PFSK-1 (cell line): ENCODE measurements around the gene SLC2A13.

Experiments used
- FOXP2 ChIP-seq: optimal IDR thresholded peaks from 2 replicates; pipeline ENCODE3; 2011; ENCODE audit warnings: borderline replicate concordance, control low read depth, inconsistent platforms; ENCODE audit not compliant: insufficient read depth; ENCODE audit errors: extremely low read length, extremely low read depth
- POLR2AphosphoS5 ChIP-seq: IDR thresholded peaks from 2 replicates; pipeline ENCODE4 v1.6.1; 2012; ENCODE audit warnings: low read depth, mild to moderate bottlenecking, control low read depth, low read length, moderate library complexity
- SIN3A ChIP-seq: IDR thresholded peaks from 2 replicates; pipeline ENCODE4 v1.6.1; 2012; ENCODE audit warnings: mild to moderate bottlenecking, low read length, moderate library complexity, borderline replicate concordance; ENCODE audit not compliant: insufficient read depth
- TAF1 ChIP-seq: IDR thresholded peaks from 2 replicates; pipeline ENCODE4 v1.6.1; 2012; ENCODE audit warnings: low read length, control low read depth, borderline replicate concordance; ENCODE audit not compliant: insufficient read depth
- TF ChIP-seq, protein P1 (sequence below), 2 experiments: IDR thresholded peaks; 2 replicates each; pipeline versions ENCODE4 v1.6.1 to v1.8.0; 2011 to 2012; ENCODE audit warnings: low read depth in 2 of 2, low read length in 2 of 2, control low read depth in 1 of 2, inconsistent platforms in 1 of 2, mild to moderate bottlenecking in 1 of 2, moderate library complexity in 1 of 2; ENCODE audit not compliant: insufficient read depth in 1 of 2

SLC2A13 gene

DNA sequence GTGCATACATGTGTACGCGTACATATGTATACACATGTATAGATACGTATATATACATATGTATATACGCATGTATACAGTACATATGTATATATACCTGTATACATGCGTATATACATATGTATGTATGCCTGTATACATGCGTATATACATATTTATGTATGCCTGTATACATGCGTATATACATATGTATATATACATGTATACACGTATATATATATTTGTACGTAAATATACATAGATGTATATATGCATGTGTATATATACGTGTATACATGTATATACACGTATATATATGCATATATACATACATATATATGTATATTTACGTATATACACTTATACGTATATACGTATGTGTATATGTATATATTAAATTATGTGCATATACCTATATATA is 392.3 kb downstream of the SLC2A13 start:
- TF ChIP-seq POLR2AphosphoS5 (no peak), TAF1 (no peak), SIN3A (no peak), FOXP2 (no peak)
- TF ChIP-seq, protein P1, sequence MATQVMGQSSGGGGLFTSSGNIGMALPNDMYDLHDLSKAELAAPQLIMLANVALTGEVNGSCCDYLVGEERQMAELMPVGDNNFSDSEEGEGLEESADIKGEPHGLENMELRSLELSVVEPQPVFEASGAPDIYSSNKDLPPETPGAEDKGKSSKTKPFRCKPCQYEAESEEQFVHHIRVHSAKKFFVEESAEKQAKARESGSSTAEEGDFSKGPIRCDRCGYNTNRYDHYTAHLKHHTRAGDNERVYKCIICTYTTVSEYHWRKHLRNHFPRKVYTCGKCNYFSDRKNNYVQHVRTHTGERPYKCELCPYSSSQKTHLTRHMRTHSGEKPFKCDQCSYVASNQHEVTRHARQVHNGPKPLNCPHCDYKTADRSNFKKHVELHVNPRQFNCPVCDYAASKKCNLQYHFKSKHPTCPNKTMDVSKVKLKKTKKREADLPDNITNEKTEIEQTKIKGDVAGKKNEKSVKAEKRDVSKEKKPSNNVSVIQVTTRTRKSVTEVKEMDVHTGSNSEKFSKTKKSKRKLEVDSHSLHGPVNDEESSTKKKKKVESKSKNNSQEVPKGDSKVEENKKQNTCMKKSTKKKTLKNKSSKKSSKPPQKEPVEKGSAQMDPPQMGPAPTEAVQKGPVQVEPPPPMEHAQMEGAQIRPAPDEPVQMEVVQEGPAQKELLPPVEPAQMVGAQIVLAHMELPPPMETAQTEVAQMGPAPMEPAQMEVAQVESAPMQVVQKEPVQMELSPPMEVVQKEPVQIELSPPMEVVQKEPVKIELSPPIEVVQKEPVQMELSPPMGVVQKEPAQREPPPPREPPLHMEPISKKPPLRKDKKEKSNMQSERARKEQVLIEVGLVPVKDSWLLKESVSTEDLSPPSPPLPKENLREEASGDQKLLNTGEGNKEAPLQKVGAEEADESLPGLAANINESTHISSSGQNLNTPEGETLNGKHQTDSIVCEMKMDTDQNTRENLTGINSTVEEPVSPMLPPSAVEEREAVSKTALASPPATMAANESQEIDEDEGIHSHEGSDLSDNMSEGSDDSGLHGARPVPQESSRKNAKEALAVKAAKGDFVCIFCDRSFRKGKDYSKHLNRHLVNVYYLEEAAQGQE (IDR thresholded peaks at IDR 0.05; ENCODE audit: insufficient read depth in 1 of 2, low read depth in 2 of 2, low read length in 2 of 2), result no peak

DNA sequence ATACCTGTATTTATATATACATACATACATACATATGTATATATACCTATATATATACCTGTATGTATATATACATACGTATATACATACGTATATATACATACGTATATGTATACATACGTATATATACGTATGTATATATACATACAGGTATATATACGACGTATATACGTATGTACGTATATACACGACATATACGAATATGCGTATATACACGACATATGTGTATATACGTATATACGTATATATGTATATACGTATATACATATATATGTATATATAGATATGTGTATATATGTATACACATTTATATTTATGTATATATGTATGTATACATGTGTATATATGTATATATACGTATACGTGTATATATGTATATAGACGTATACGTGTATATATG is 393.5 kb downstream of the SLC2A13 start:
- TF ChIP-seq SIN3A (no peak), POLR2AphosphoS5 (no peak), FOXP2 (no peak), TAF1 (no peak)
- TF ChIP-seq, protein P1 (IDR thresholded peaks at IDR 0.05; ENCODE audit: insufficient read depth in 1 of 2, low read depth in 2 of 2, low read length in 2 of 2), result no peak
